Measurements from ENCODE around the gene ME1. TPM values are rescaled to one million over a fixed set of nuclear protein-coding genes. Genes with fewer than 3 reads are reported as not detected.

Gene ME1
- total and polyA plus RNA-seq, 2 of the 13 experiments (the other 11 are each of a cell fraction or from before 2014, with no cell fraction given) = not detected

DNA sequence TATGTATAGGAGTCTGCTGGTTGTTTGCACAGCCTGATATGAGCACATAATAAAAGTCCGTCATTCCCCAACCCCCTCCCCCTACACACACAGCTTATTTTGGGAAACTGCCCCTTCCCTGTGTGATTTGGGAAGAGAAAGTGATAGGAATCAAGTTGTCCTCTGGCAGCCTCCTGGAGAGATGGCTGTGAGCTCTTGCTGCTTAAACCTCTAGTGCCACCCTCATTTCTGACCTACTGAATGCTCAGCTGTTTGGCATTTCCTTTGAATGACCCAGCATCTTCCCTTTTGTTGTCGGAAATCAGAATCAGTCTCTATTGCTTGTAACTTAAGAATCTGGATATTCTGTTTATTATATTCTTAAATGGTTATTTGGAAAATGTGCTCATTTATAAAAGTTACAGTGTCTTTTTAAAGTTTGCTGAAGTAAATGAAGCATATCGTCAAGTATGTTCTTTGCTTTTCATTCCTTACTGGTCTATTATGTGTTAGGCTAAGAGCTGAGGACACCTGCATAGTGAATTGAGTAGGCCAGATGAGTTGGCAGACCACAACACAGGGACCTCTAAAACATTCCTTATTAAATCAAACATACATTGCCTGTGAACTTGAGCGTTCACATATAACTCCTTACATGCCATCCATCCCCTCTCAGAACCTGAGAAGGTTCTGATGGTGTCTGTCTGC is 232.2 kb downstream of the ME1 start:
- intact Hi-C loops (cut with micrococcal nuclease; ENCODE audit: unreplicated experiment) = no loop called here
- Histone ChIP-seq H3K79me2 (ENCODE audit: insufficient read depth, low read length) (peaks cover 8% of the 10 kb centered on the region), H3K4me1 (ENCODE audit: insufficient read depth, low read length) (peaks cover 17% of the 10 kb centered on the region), H4K20me1 (ENCODE audit: insufficient read depth, low read length) (no peaks in the 10 kb centered on the region), H3K9ac (ENCODE audit: insufficient read depth, low read depth, low read length) (no peak overlapping the region), H2AFZ (ENCODE audit: low read length) (no peak overlapping the region), H3K4me2 (ENCODE audit: low read depth, low read length) (no peak overlapping the region), H3K4me3 (replicated peaks in 1 of 3; ENCODE audit: insufficient read depth in 1 of 3, low read depth in 2 of 3, low read length in 3 of 3) (no peak overlapping the region), H3K9me3 (ENCODE audit: low read length) (no peaks in the 10 kb centered on the region), H3K27ac (ENCODE audit: extremely low read length, insufficient read depth, low read length) (no peak overlapping the region), H3K27me3 (ENCODE audit: control insufficient read depth in 1 of 2, insufficient read depth in 2 of 2, low read length in 2 of 2) (no peaks in the 10 kb centered on the region; a peak in 1 of 5 replicates), H3K36me3 (replicated peaks in 1 of 2; ENCODE audit: control insufficient read depth in 1 of 2, insufficient read depth in 2 of 2, low read length in 2 of 2) (peaks cover 2 to 15% of the 10 kb centered on the region in 2 experiments)
- no TSS peak for BruUV-seq (replicated peaks)
- CTCF ChIA-PET (ENCODE audit: low intra/inter-chr PET ratio, low total read pairs) = no interaction called here
- in situ Hi-C loops (cut with HindIII; ENCODE audit: extremely low pct_ligation_motif_present, low pct_unique_long_range_greater_than_20kb) = loop anchor here (25.0 kb wide), 1 partner anchor 961 kb away; the partner anchor contains the start of gene IBTK
- DNase-seq (ENCODE audit: low spot score) (no peak), FAIRE-seq (no peak), ATAC-seq (no peak)
- POLR2A ChIA-PET = no interaction called here
- WGBS (ENCODE audit: low lambda C conversion rate) = 95% methylated on average over 4 of the region's 4 CpGs
- TF ChIP-seq ZNF768 (CRISPR knock-in tag; IDR thresholded peaks at IDR 0.05) (no peak), AKNA (CRISPR knock-in tag; IDR thresholded peaks at IDR 0.05; ENCODE audit: borderline replicate concordance) (no peak), ZNF572 (CRISPR knock-in tag; IDR thresholded peaks at IDR 0.05) (no peak), SIN3A (IDR thresholded peaks at IDR 0.05; ENCODE audit: borderline replicate concordance, low read depth, low read length) (no peak), ZNF567 (CRISPR knock-in tag; IDR thresholded peaks at IDR 0.05; ENCODE audit: borderline replicate concordance) (no peak), NCOA5 (CRISPR knock-in tag; IDR thresholded peaks at IDR 0.05) (no peak), ZNF740 (CRISPR knock-in tag; IDR thresholded peaks at IDR 0.05) (no peak), ZNF589 (CRISPR knock-in tag; conservative IDR thresholded peaks at IDR 0.05) (no peak), XRCC5 (optimal IDR thresholded peaks at IDR 0.05; ENCODE audit: low read length) (no peak), NR3C1 (CRISPR knock-in tag; IDR thresholded peaks at IDR 0.05) (no peak)
- TF ChIP-seq, protein P1, sequence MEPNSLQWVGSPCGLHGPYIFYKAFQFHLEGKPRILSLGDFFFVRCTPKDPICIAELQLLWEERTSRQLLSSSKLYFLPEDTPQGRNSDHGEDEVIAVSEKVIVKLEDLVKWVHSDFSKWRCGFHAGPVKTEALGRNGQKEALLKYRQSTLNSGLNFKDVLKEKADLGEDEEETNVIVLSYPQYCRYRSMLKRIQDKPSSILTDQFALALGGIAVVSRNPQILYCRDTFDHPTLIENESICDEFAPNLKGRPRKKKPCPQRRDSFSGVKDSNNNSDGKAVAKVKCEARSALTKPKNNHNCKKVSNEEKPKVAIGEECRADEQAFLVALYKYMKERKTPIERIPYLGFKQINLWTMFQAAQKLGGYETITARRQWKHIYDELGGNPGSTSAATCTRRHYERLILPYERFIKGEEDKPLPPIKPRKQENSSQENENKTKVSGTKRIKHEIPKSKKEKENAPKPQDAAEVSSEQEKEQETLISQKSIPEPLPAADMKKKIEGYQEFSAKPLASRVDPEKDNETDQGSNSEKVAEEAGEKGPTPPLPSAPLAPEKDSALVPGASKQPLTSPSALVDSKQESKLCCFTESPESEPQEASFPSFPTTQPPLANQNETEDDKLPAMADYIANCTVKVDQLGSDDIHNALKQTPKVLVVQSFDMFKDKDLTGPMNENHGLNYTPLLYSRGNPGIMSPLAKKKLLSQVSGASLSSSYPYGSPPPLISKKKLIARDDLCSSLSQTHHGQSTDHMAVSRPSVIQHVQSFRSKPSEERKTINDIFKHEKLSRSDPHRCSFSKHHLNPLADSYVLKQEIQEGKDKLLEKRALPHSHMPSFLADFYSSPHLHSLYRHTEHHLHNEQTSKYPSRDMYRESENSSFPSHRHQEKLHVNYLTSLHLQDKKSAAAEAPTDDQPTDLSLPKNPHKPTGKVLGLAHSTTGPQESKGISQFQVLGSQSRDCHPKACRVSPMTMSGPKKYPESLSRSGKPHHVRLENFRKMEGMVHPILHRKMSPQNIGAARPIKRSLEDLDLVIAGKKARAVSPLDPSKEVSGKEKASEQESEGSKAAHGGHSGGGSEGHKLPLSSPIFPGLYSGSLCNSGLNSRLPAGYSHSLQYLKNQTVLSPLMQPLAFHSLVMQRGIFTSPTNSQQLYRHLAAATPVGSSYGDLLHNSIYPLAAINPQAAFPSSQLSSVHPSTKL (CRISPR knock-in tag; IDR thresholded peaks at IDR 0.05) = no peak
- TF ChIP-seq, protein P2, sequence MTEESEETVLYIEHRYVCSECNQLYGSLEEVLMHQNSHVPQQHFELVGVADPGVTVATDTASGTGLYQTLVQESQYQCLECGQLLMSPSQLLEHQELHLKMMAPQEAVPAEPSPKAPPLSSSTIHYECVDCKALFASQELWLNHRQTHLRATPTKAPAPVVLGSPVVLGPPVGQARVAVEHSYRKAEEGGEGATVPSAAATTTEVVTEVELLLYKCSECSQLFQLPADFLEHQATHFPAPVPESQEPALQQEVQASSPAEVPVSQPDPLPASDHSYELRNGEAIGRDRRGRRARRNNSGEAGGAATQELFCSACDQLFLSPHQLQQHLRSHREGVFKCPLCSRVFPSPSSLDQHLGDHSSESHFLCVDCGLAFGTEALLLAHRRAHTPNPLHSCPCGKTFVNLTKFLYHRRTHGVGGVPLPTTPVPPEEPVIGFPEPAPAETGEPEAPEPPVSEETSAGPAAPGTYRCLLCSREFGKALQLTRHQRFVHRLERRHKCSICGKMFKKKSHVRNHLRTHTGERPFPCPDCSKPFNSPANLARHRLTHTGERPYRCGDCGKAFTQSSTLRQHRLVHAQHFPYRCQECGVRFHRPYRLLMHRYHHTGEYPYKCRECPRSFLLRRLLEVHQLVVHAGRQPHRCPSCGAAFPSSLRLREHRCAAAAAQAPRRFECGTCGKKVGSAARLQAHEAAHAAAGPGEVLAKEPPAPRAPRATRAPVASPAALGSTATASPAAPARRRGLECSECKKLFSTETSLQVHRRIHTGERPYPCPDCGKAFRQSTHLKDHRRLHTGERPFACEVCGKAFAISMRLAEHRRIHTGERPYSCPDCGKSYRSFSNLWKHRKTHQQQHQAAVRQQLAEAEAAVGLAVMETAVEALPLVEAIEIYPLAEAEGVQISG (CRISPR knock-in tag; IDR thresholded peaks at IDR 0.05) = no peak
